Lung (tissue), 12 donors: ENCODE data around the gene CDC42EP4. TPM values are rescaled to one million over a fixed set of nuclear protein-coding genes. Genes with fewer than 3 reads are reported as not detected.
A peak's percentile ranks its signal among the peaks of the same experiment; 100 is the strongest.

Experiments used
- ATAC-seq: fragments of 200-7000 bp; cut with Tn5 transposase; one replicate; pipeline ENCODE4 v1.9.1; 2020; ENCODE audit warnings: moderate number of reproducible peaks; ENCODE audit not compliant: insufficient read depth, low FRiP score
- DNase-seq, 3 donors: peaks; one replicate each; pipeline ENCODE4 v3.0.0-alpha.2; 2013 to 2017
- H3K27ac ChIP-seq, 2 donors: one replicate each; pipeline ENCODE4 v1.5.1; 2013; ENCODE audit warnings: mild to moderate bottlenecking in 2 of 2, moderate library complexity in 2 of 2, control low read depth in 1 of 2, inconsistent platforms in 1 of 2, low read depth in 1 of 2, low read length in 1 of 2
- H3K27me3 ChIP-seq, 3 donors: one replicate each; pipeline ENCODE4 v1.5.1; 2013; ENCODE audit warnings: low read length in 2 of 3; ENCODE audit not compliant: control insufficient read depth in 3 of 3, insufficient read depth in 3 of 3
- H3K36me3 ChIP-seq, 4 donors: one replicate each; pipeline ENCODE4 v1.5.1; 2013; ENCODE audit warnings: low read length in 4 of 4, mild to moderate bottlenecking in 1 of 4, moderate library complexity in 1 of 4; ENCODE audit not compliant: control insufficient read depth in 4 of 4, insufficient read depth in 4 of 4
- H3K4me1 ChIP-seq, 5 donors: one replicate each; pipeline ENCODE4 v1.5.1; 2013; ENCODE audit warnings: low read length in 5 of 5, mild to moderate bottlenecking in 2 of 5, moderate library complexity in 1 of 5; ENCODE audit not compliant: control insufficient read depth in 5 of 5, insufficient read depth in 5 of 5
- H3K4me3 ChIP-seq: one replicate; pipeline ENCODE4 v1.5.1; 2013; ENCODE audit warnings: mild to moderate bottlenecking, control low read depth, moderate library complexity
- H3K9ac ChIP-seq, 2 donors: one replicate each; pipeline ENCODE4 v1.5.1; 2013; ENCODE audit warnings: low read length in 2 of 2, control low read depth in 1 of 2; ENCODE audit not compliant: insufficient read depth in 1 of 2
- H3K9me3 ChIP-seq, 4 donors: one replicate each; pipeline ENCODE4 v1.5.1; 2013; ENCODE audit warnings: low read length in 3 of 4, mild to moderate bottlenecking in 1 of 4, moderate library complexity in 1 of 4; ENCODE audit not compliant: control insufficient read depth in 4 of 4, insufficient read depth in 3 of 4
- CTCF ChIP-seq: IDR thresholded peaks from 2 replicates; pipeline ENCODE4 v1.5.1; 2012; ENCODE audit warnings: mild to moderate bottlenecking; ENCODE audit errors: control extremely low read depth, extremely low read depth
- WGBS, 2 donors: extraction: QIAGEN DNeasy Blood & Tissue Kit; methylation state at CpG; one replicate each; pipeline ENCODE4 v1.1.7; 2013; 5-methylcytosine and 5-hydroxymethylcytosine counted together
- polyA plus RNA-seq, 2 donors: library from polyadenylated mRNA; stranded (reverse); fragments of 200-250 nt; gene quantifications; one replicate each; pipeline ENCODE4 v1.2.1, GENCODE V29; 2013
- total RNA-seq, 2 donors: library from RNA; depleted of rRNA in 1 of 2; stranded (reverse); fragments of >200 nt in 1 of 2; gene quantifications; one replicate each; pipeline ENCODE4 v1.2.1, GENCODE V29; 2014 to 2021
- donor health status: control.
- donor health status: control.
- donor health status: Bipolar disorder and iron deficiency.
- donor health status: healthy.
- donor health status: DM: yes; HTN: yes; CAD: no.

CDC42EP4 gene
- total and polyA plus RNA-seq, 4 donors = 18.6 to 56.2 (median 52.1) TPM

GRCh38 chr17:73248532-73248931 is 63.3 kb downstream of the CDC42EP4 start:
- H3K36me3 ChIP-seq = peaks cover 6 to 10% (median 9%) of the 10 kb centered on the region in 4 donors
- TF ChIP-seq CTCF = no peak
- WGBS, 2 donors = 90 to 97% methylated on average over 10 of the region's 10 CpGs

GRCh38 chr17:73247726-73248125 is 64.1 kb downstream of the CDC42EP4 start:
- DNase-seq = no peak
- Histone ChIP-seq H3K4me1 (no peaks in the 10 kb centered on the region), H3K4me3 (no peak overlapping the region), H3K27ac (no peak overlapping the region), H3K27me3 (no peaks in the 10 kb centered on the region), H3K9ac (no peak overlapping the region), H3K9me3 (no peaks in the 10 kb centered on the region), H3K36me3 (peaks cover 6 to 11% (median 9%) of the 10 kb centered on the region in 4 donors)
- 76 to 84% methylated on average over 2 of the region's 2 CpGs for WGBS, 2 donors
- no peak for ATAC-seq
- TF ChIP-seq CTCF = no peak

More at GRCh38 chr17:73248532-73248931, 63.3 kb downstream of the CDC42EP4 start:
- no peak overlapping the region for H3K27ac ChIP-seq
- H3K27me3 ChIP-seq = no peaks in the 10 kb centered on the region
- no peak overlapping the region for H3K9ac ChIP-seq
- no peak overlapping the region for H3K4me3 ChIP-seq
- DNase-seq (no peak), ATAC-seq (no peak)
- no peaks in the 10 kb centered on the region for H3K4me1 ChIP-seq
- no peaks in the 10 kb centered on the region for H3K9me3 ChIP-seq

- no peak overlapping the region for H3K9ac ChIP-seq
- no peaks in the 10 kb centered on the region for H3K27me3 ChIP-seq
- no peak overlapping the region for H3K27ac ChIP-seq
- H3K9me3 ChIP-seq = no peaks in the 10 kb centered on the region
- WGBS, 2 donors = 59 to 62% methylated on average over 2 of the region's 2 CpGs
- peaks cover 0 to 9% (median 4%) of the 10 kb centered on the region in 5 donors for H3K4me1 ChIP-seq
- ATAC-seq (no peak), DNase-seq (no peak)
- H3K4me3 ChIP-seq = no peak overlapping the region
- no peak for TF ChIP-seq CTCF
- peaks cover 4 to 21% (median 13%) of the 10 kb centered on the region in 4 donors for H3K36me3 ChIP-seq
These were observed 71.2 kb downstream of the CDC42EP4 start for GRCh38 chr17:73240561-73240960.

- Histone ChIP-seq H3K9me3 (no peaks in the 10 kb centered on the region), H3K9ac (peak overlapping the region in 1 of 2 donors; percentile 43), H3K4me1 (peaks cover 2 to 14% (median 5%) of the 10 kb centered on the region in 5 donors), H3K4me3 (no peak overlapping the region), H3K27ac (no peak overlapping the region), H3K27me3 (no peaks in the 10 kb centered on the region), H3K36me3 (peaks cover 4 to 21% (median 10%) of the 10 kb centered on the region in 4 donors)
- WGBS, 2 donors = 63 to 69% methylated on average over 6 of the region's 6 CpGs
- TF ChIP-seq CTCF = no peak
- ATAC-seq = no peak
- DNase-seq = no peak
These were observed 74.1 kb downstream of the CDC42EP4 start for GRCh38 chr17:73237714-73238113.
